HepG2 (cell line): ENCODE measurements around the gene MAPK10. TPM values are rescaled to one million over a fixed set of nuclear protein-coding genes. Genes with fewer than 3 reads are reported as not detected.

Experiments
- ATAC-seq: fragments of 200-7000 bp; cut with Tn5 transposase; 3 replicates; pipeline ENCODE4 v1.9.1; 2020; ENCODE audit warnings: mild to moderate bottlenecking, moderate library complexity
- BruUV-seq: library from RNA; stranded (reverse); fragments of 400-500 nt; replicated peaks from 2 replicates; lab custom pipeline; 2021; lab: Mats Ljungman, UMichigan
- CTCF ChIA-PET: fragments of 300-600 bp; formaldehyde crosslinking; extraction: SDS; loops from one replicate; lab custom pipeline; 2021; ENCODE audit warnings: low total read pairs, inconsistent platforms, low intra/inter-chr PET ratio; lab: Yijun Ruan, JAX
- POLR2A ChIA-PET: fragments of 350-600 bp; sonication (Branson Sonifier 250); formaldehyde crosslinking; loops from one replicate; lab custom pipeline; 2020; ENCODE audit warnings: antibody characterized with exemption, inconsistent platforms; lab: Yijun Ruan, JAX
- DNase-seq: peaks from one replicate; pipeline ENCODE4 v3.0.0-alpha.2; 2015; ENCODE audit warnings: low spot score
- FAIRE-seq: peaks from 3 replicates; lab custom pipeline; 2011; peaks lifted over from hg19 to GRCh38; lab: Jason Lieb, UNC
- H2AFZ ChIP-seq: one replicate; pipeline ENCODE4 v1.6.1; 2011; ENCODE audit warnings: low read length, inconsistent platforms
- H3K27ac ChIP-seq: fragments of 300-600 bp; 3 replicates; pipeline ENCODE4 v1.8.0; 2011; ENCODE audit warnings: mixed run types, mild to moderate bottlenecking, mixed read lengths, low read length, inconsistent platforms; ENCODE audit not compliant: insufficient read depth; ENCODE audit errors: extremely low read length
- H3K27me3 ChIP-seq, 2 experiments: fragments of 200-600 bp in 1 of 2; 2 replicates in 1 of 2; 3 replicates in 1 of 2; pipeline versions ENCODE4 v1.6.0 to v1.8.0; 2011; ENCODE audit warnings: low read length in 2 of 2, mild to moderate bottlenecking in 2 of 2, moderate library complexity in 2 of 2, inconsistent platforms in 1 of 2; ENCODE audit not compliant: insufficient read depth in 2 of 2, control insufficient read depth in 1 of 2
- H3K36me3 ChIP-seq, 2 experiments: fragments of 200-600 bp in 1 of 2; replicated peaks in 1 of 2; 2 replicates in 1 of 2; 3 replicates in 1 of 2; pipeline versions ENCODE4 v1.5.1 to v1.8.0; 2011; ENCODE audit warnings: low read length in 2 of 2, inconsistent platforms in 1 of 2; ENCODE audit not compliant: insufficient read depth in 2 of 2, control insufficient read depth in 1 of 2
- H3K4me1 ChIP-seq: 2 replicates; pipeline ENCODE4 v1.5.1; 2012; ENCODE audit warnings: low read length, inconsistent platforms; ENCODE audit not compliant: insufficient read depth
- H3K4me2 ChIP-seq: 2 replicates; pipeline ENCODE4 v1.6.0; 2011; ENCODE audit warnings: low read depth, low read length, inconsistent platforms
- H3K4me3 ChIP-seq, 3 experiments: fragments of 200-600 bp in 1 of 3; sonication (generic), shearing (Covaris generic) in 1 of 3; replicated peaks in 1 of 3; 2 replicates each; pipeline ENCODE4 v1.5.1; 2011 to 2016; ENCODE audit warnings: low read length in 3 of 3, inconsistent platforms in 2 of 3, low read depth in 2 of 3, mild to moderate bottlenecking in 2 of 3, control low read depth in 1 of 3, mixed read lengths in 1 of 3; ENCODE audit not compliant: insufficient read depth in 1 of 3
- H3K79me2 ChIP-seq: one replicate; pipeline ENCODE4 v1.6.1; 2011; ENCODE audit warnings: low read length, inconsistent platforms; ENCODE audit not compliant: insufficient read depth
- H3K9ac ChIP-seq: 2 replicates; pipeline ENCODE4 v1.6.0; 2011; ENCODE audit warnings: mild to moderate bottlenecking, low read depth, low read length, inconsistent platforms; ENCODE audit not compliant: insufficient read depth
- H3K9me3 ChIP-seq: 2 replicates; pipeline ENCODE4 v1.5.1; 2012; ENCODE audit warnings: mild to moderate bottlenecking, low read length
- H4K20me1 ChIP-seq: 2 replicates; pipeline ENCODE4 v1.6.0; 2011; ENCODE audit warnings: inconsistent platforms, mild to moderate bottlenecking, low read length, moderate library complexity; ENCODE audit not compliant: insufficient read depth
- ARID5B ChIP-seq: IDR thresholded peaks from 2 replicates; pipeline ENCODE4 v1.4.0; 2020; ENCODE audit warnings: mild to moderate bottlenecking, missing genetic modification reagents
- EED ChIP-seq: sonication (generic); formaldehyde crosslinking; IDR thresholded peaks from 2 replicates; pipeline ENCODE4 v1.5.0; 2020; ENCODE audit warnings: mild to moderate bottlenecking, missing genetic modification reagents
- FOXP4 ChIP-seq: sonication (generic); formaldehyde crosslinking; IDR thresholded peaks from 2 replicates; pipeline ENCODE4 v1.4.0; 2020; ENCODE audit warnings: missing genetic modification reagents
- GATAD2A ChIP-seq: IDR thresholded peaks from 2 replicates; pipeline ENCODE4 v1.6.1; 2016
- RFX1 ChIP-seq: fragments of 450-650 bp; IDR thresholded peaks from 2 replicates; pipeline ENCODE4 v1.6.1; 2017
- RFX3 ChIP-seq: IDR thresholded peaks from 2 replicates; pipeline ENCODE4 v1.6.1; 2016; ENCODE audit warnings: missing biosample characterization, missing genetic modification reagents
- ZNF335 ChIP-seq: sonication (generic); formaldehyde crosslinking; IDR thresholded peaks from 2 replicates; pipeline ENCODE4 v1.4.0; 2020; ENCODE audit warnings: missing genetic modification reagents
- ZNF800 ChIP-seq: sonication (generic); formaldehyde crosslinking; IDR thresholded peaks from 2 replicates; pipeline ENCODE4 v1.4.0; 2020; ENCODE audit warnings: missing genetic modification reagents
- WGBS: methylation state at CpG from one replicate; pipeline ENCODE4 v1.1.6; 2017; ENCODE audit warnings: low lambda C conversion rate; 5-methylcytosine and 5-hydroxymethylcytosine counted together
- in situ Hi-C: cut with HindIII; loops from 2 replicates; pipeline ENCODE4 v1.10.0; 2017; ENCODE audit warnings: low pct_unique_long_range_greater_than_20kb; ENCODE audit not compliant: extremely low pct_ligation_motif_present
- intact Hi-C: fragments of 100-400 bp; cut with micrococcal nuclease; formaldehyde crosslinking; loops from one replicate; pipeline ENCODE4 v1.10.0; 2022; ENCODE audit not compliant: unreplicated experiment
- polyA plus RNA-seq, 8 experiments: library from polyadenylated mRNA; depleted of rRNA in 3 of 8; stranded (reverse) in 7 of 8; unstranded in 1 of 8; fragments of >200 nt; fragmentation: Illumina TruSeq in 4 of 8; extraction: Trizol in 4 of 8; gene quantifications; 2 replicates each; pipeline versions ENCODE4 v1.2.1 to v1.2.3, GENCODE V29; 2011 to 2016; ENCODE audit warnings: low read depth in 4 of 8, missing spikeins in 1 of 8, mixed read lengths in 1 of 8; ENCODE audit not compliant: insufficient read depth in 1 of 8
- total RNA-seq, 5 experiments: library from RNA; depleted of rRNA; stranded (reverse); fragments of >200 nt; fragmentation: Illumina TruSeq; extraction: Trizol; gene quantifications; 2 replicates each; pipeline ENCODE4 v1.2.3, GENCODE V29; 2016; ENCODE audit warnings: low read depth in 1 of 5
- TF ChIP-seq, protein P1 (sequence below): sonication (generic); formaldehyde crosslinking; IDR thresholded peaks from 2 replicates; pipeline ENCODE4 v1.9.0; 2021; ENCODE audit warnings: missing genetic modification reagents, mild to moderate bottlenecking, borderline replicate concordance

MAPK10 gene
- total and polyA plus RNA-seq, 2 of the 13 experiments (the other 11 are each of a cell fraction or from before 2014, with no cell fraction given) = not detected

DNA sequence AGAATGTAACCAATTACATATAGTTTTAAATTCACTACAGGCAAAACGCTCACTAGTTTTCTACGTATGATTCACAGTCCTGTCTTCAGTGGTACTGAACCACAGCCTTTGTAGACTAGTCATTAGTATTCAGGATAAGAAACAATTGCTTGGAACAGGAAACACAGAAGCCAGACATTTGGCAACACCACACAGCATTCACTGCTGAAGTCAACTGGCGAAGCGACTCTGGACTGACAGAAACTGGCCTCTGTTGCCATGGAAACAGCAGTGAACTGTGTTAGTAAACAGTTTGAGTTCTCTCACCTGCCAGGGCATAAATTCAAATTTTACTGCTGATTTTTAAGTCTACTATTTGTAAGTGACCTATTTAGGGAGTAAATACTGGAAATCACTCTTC is 57.6 kb downstream of the MAPK10 start:
- Histone ChIP-seq H3K79me2 (no peaks in the 10 kb centered on the region), H3K9ac (no peak overlapping the region), H4K20me1 (no peaks in the 10 kb centered on the region), H2AFZ (no peak overlapping the region), H3K4me1 (no peaks in the 10 kb centered on the region), H3K27me3 (no peaks in the 10 kb centered on the region), H3K27ac (no peak overlapping the region), H3K4me2 (no peak overlapping the region), H3K4me3 (no peak overlapping the region), H3K36me3 (no peaks in the 10 kb centered on the region), H3K9me3 (no peaks in the 10 kb centered on the region)
- intact Hi-C loops (no loop called here), in situ Hi-C loops (no loop called here)
- TF ChIP-seq RFX3 (CRISPR knock-in tag) = peak; percentile 45; the same call in 1 of the 2 replicates
- TF ChIP-seq, protein P1, sequence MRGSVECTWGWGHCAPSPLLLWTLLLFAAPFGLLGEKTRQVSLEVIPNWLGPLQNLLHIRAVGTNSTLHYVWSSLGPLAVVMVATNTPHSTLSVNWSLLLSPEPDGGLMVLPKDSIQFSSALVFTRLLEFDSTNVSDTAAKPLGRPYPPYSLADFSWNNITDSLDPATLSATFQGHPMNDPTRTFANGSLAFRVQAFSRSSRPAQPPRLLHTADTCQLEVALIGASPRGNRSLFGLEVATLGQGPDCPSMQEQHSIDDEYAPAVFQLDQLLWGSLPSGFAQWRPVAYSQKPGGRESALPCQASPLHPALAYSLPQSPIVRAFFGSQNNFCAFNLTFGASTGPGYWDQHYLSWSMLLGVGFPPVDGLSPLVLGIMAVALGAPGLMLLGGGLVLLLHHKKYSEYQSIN (CRISPR knock-in tag) = no peak
- TF ChIP-seq RFX1 = peak; percentile 58
- TF ChIP-seq ZNF335 (CRISPR knock-in tag) = no peak
- TF ChIP-seq FOXP4 = no peak
- TF ChIP-seq ARID5B = no peak
- no peak for TF ChIP-seq EED (CRISPR knock-in tag)
- no peak for TF ChIP-seq ZNF800 (CRISPR knock-in tag)
- no peak for TF ChIP-seq GATAD2A
- peak; percentile 3 for DNase-seq
- CTCF ChIA-PET = no interaction called here
- 0% methylated on average over 4 of the region's 4 CpGs for WGBS
- 0 out of 3 replicates have a peak, but pooled peaks have one; percentile 26 for ATAC-seq
- BruUV-seq = no TSS peak
- FAIRE-seq = no peak
- POLR2A ChIA-PET = no interaction called here
